MCF 10A (cell line): ENCODE measurements around the gene FBN1. TPM values are rescaled to one million over a fixed set of nuclear protein-coding genes. Genes with fewer than 3 reads are reported as not detected.

Experiments used
- BruUV-seq: library from RNA; stranded (reverse); fragments of 400-500 nt; replicated peaks from 2 replicates; lab custom pipeline; 2021; lab: Mats Ljungman, UMichigan
- CTCF ChIA-PET: fragments of 300-600 bp; sonication (Branson Sonifier 250); formaldehyde crosslinking; extraction: SDS; loops from one replicate; lab custom pipeline; 2021; ENCODE audit warnings: antibody characterized with exemption, inconsistent platforms; lab: Yijun Ruan, JAX
- POLR2A ChIA-PET: fragments of 300-600, 350-650 bp; sonication (Branson Sonifier 250); formaldehyde crosslinking; extraction: SDS; loops from one replicate; lab custom pipeline; 2020; ENCODE audit warnings: antibody characterized with exemption, inconsistent platforms; lab: Yijun Ruan, JAX
- DNase-seq: peaks from one replicate; pipeline ENCODE4 v3.0.0-alpha.2; 2018; ENCODE audit not compliant: unreplicated experiment
- H3K27ac Mint-ChIP-seq: one replicate; pipeline ENCODE4 v1.8.0; 2022; ENCODE audit warnings: mild to moderate bottlenecking, low read depth, mixed read lengths; ENCODE audit not compliant: unreplicated experiment
- H3K27me3 Mint-ChIP-seq: one replicate; pipeline ENCODE4 v1.8.0; 2022; ENCODE audit warnings: mixed read lengths; ENCODE audit not compliant: insufficient read depth, unreplicated experiment
- H3K36me3 Mint-ChIP-seq: one replicate; pipeline ENCODE4 v1.8.0; 2022; ENCODE audit warnings: mild to moderate bottlenecking, moderate library complexity, mixed read lengths; ENCODE audit not compliant: insufficient read depth, unreplicated experiment
- H3K4me1 Mint-ChIP-seq: one replicate; pipeline ENCODE4 v1.8.0; 2022; ENCODE audit warnings: mixed read lengths; ENCODE audit not compliant: insufficient read depth, unreplicated experiment
- H3K4me3 Mint-ChIP-seq: one replicate; pipeline ENCODE4 v1.8.0; 2022; ENCODE audit warnings: mild to moderate bottlenecking, moderate library complexity, mixed read lengths; ENCODE audit not compliant: unreplicated experiment
- H3K9me3 Mint-ChIP-seq: one replicate; pipeline ENCODE4 v1.8.0; 2022; ENCODE audit warnings: mixed read lengths; ENCODE audit not compliant: unreplicated experiment
- intact Hi-C: fragments of 100-400 bp; cut with micrococcal nuclease; formaldehyde crosslinking; loops from 2 replicates; pipeline ENCODE4 v1.14.1; 2022
- total RNA-seq: library from RNA; stranded (reverse); gene quantifications from 2 replicates; pipeline ENCODE4 v1.2.3, GENCODE V29; 2022
- TF ChIP-seq, protein P1 (sequence below): fragments of 200-600 bp; IDR thresholded peaks from one replicate; pipeline ENCODE4 v1.8.0; 2022; ENCODE audit warnings: antibody characterized with exemption, mild to moderate bottlenecking; ENCODE audit not compliant: unreplicated experiment

FBN1 gene
- total RNA-seq, 1 experiment from 2014 or later: 14.3 TPM

GRCh38 chr15:48577469-48577868 is 68.0 kb downstream of the FBN1 start:
- peaks cover 7% of the 10 kb centered on the region for H3K4me1 Mint-ChIP-seq
- CTCF ChIA-PET: interaction anchor here (0.5 kb wide), 1 partner anchor 225 kb away, joined by 3 read pairs; no protein-coding TSS in a partner anchor
- no peaks in the 10 kb centered on the region for H3K36me3 Mint-ChIP-seq
- H3K27ac Mint-ChIP-seq: peak overlapping the region; percentile 88
- H3K9me3 Mint-ChIP-seq: peaks cover 11% of the 10 kb centered on the region
- intact Hi-C loops: no loop called here
- peak; percentile 44 for DNase-seq
- TF ChIP-seq, protein P1, sequence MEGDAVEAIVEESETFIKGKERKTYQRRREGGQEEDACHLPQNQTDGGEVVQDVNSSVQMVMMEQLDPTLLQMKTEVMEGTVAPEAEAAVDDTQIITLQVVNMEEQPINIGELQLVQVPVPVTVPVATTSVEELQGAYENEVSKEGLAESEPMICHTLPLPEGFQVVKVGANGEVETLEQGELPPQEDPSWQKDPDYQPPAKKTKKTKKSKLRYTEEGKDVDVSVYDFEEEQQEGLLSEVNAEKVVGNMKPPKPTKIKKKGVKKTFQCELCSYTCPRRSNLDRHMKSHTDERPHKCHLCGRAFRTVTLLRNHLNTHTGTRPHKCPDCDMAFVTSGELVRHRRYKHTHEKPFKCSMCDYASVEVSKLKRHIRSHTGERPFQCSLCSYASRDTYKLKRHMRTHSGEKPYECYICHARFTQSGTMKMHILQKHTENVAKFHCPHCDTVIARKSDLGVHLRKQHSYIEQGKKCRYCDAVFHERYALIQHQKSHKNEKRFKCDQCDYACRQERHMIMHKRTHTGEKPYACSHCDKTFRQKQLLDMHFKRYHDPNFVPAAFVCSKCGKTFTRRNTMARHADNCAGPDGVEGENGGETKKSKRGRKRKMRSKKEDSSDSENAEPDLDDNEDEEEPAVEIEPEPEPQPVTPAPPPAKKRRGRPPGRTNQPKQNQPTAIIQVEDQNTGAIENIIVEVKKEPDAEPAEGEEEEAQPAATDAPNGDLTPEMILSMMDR: no peak
- POLR2A ChIA-PET: no interaction called here
- no peak overlapping the region for H3K4me3 Mint-ChIP-seq
- BruUV-seq: no TSS peak
- no peaks in the 10 kb centered on the region for H3K27me3 Mint-ChIP-seq

GRCh38 chr15:48574187-48574586 is 71.3 kb downstream of the FBN1 start:
- ChIA-PET POLR2A (no interaction called here), CTCF (no interaction called here)
- H3K27me3 Mint-ChIP-seq: no peaks in the 10 kb centered on the region
- no TSS peak for BruUV-seq
- H3K9me3 Mint-ChIP-seq: peaks cover 11% of the 10 kb centered on the region
- intact Hi-C loops: no loop called here
- no peak overlapping the region for H3K27ac Mint-ChIP-seq
- no peak overlapping the region for H3K4me3 Mint-ChIP-seq
- peaks cover 16% of the 10 kb centered on the region for H3K4me1 Mint-ChIP-seq
- no peak for DNase-seq
- H3K36me3 Mint-ChIP-seq: no peaks in the 10 kb centered on the region
- TF ChIP-seq, protein P1: no peak

GRCh38 chr15:48573780-48574179 is 71.7 kb downstream of the FBN1 start:
- Mint-ChIP-seq H3K27ac (no peak overlapping the region), H3K4me3 (no peak overlapping the region), H3K4me1 (peaks cover 16% of the 10 kb centered on the region), H3K27me3 (no peaks in the 10 kb centered on the region), H3K9me3 (peaks cover 11% of the 10 kb centered on the region), H3K36me3 (no peaks in the 10 kb centered on the region)
- TF ChIP-seq, protein P1: no peak
- BruUV-seq: no TSS peak
- ChIA-PET CTCF (no interaction called here), POLR2A (no interaction called here)
- intact Hi-C loops: no loop called here
- DNase-seq: no peak

DNA sequence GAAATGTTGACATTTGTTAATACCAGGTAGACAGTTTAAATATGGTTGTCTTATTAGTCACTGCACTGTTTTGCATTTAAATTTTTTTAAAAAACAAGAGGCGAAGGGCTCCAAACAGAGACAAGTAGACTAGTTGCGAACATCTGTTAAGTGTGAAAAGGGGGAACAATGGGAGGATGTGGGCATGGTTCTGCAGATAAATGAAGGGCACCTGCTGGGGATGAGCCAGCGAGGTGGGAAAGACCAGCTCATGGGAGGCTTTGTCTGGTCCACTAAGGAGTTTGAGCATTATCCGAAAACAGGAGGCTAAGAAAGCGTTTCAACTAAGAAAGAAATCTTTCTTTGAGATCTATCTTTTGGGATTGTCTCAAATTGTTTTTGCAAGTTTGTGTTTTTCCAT is 72.7 kb downstream of the FBN1 start:
- DNase-seq: no peak
- Mint-ChIP-seq H3K27me3 (no peaks in the 10 kb centered on the region), H3K27ac (no peak overlapping the region), H3K4me3 (no peak overlapping the region), H3K9me3 (peaks cover 11% of the 10 kb centered on the region), H3K36me3 (no peaks in the 10 kb centered on the region), H3K4me1 (peaks cover 16% of the 10 kb centered on the region)
- CTCF ChIA-PET: no interaction called here
- intact Hi-C loops: no loop called here
- no TSS peak for BruUV-seq
- TF ChIP-seq, protein P1: no peak
- POLR2A ChIA-PET: interaction anchor here (0.6 to 2.6 kb wide), 2 partner anchors 11 to 42 kb away, joined by 3 to 7 read pairs; no protein-coding TSS in a partner anchor
